GM12873 (cell line): Measurements from ENCODE around the gene KLHL14.

Experiments used
- TF ChIP-seq, protein P1 (sequence below): IDR thresholded peaks from 2 replicates; pipeline ENCODE4 v1.5.1; 2012; ENCODE audit warnings: low read depth, mild to moderate bottlenecking, moderate library complexity, low read length, control low read depth; ENCODE audit not compliant: insufficient read depth; ENCODE audit errors: missing control alignments

Gene KLHL14

DNA sequence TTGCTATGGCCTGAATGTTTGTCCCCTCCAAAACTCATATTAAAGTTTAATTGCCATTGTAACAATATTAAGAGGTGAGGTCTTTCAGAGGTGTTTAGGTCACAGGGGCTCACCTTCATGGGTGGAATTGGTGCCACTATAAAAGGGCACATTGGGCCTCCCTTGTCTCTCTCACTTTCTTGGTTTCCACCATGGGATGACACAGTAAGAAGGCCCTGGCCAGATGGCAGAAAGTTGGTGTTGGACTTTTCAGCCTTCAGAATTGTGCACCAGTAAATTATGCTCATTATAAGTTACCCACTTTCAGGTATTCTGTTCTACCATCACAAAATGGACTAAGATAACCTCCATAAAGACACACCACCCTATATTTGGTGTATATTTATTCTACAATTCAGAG lies 102.1 kb downstream of the KLHL14 start:
- TF ChIP-seq, protein P1, sequence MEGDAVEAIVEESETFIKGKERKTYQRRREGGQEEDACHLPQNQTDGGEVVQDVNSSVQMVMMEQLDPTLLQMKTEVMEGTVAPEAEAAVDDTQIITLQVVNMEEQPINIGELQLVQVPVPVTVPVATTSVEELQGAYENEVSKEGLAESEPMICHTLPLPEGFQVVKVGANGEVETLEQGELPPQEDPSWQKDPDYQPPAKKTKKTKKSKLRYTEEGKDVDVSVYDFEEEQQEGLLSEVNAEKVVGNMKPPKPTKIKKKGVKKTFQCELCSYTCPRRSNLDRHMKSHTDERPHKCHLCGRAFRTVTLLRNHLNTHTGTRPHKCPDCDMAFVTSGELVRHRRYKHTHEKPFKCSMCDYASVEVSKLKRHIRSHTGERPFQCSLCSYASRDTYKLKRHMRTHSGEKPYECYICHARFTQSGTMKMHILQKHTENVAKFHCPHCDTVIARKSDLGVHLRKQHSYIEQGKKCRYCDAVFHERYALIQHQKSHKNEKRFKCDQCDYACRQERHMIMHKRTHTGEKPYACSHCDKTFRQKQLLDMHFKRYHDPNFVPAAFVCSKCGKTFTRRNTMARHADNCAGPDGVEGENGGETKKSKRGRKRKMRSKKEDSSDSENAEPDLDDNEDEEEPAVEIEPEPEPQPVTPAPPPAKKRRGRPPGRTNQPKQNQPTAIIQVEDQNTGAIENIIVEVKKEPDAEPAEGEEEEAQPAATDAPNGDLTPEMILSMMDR, result no peak

DNA sequence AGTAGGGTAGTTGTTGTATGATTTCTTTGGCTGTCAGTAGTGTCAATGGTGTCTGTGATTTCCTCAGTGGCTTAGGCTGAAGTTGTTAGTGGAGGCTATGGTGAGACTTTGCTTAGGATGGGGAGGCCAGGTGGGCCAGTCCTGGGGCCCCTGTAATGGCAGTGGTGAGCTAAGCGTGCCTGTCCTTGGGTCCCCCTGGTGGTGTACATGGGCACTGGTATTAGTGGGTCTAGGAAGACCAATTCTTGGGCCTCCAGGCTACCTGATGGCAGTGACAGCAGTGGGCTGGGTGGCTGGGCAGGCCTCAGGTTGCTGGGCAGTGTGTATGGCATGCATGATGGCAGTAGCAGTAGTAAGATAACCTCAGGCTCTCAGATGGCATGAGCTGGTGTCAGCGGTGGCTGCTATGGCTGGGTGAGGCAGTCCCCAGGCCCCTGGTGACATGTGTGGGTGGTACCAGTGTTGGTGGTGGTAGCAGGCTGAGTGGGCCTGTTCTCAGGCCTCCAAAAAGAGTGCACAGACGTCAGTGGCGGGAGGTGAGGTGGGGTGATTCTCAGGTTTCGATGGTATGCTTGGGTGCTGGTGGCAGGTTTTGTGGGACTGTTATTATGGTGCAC lies 103.2 kb downstream of the KLHL14 start:
- TF ChIP-seq, protein P1, result peak; percentile 50

DNA sequence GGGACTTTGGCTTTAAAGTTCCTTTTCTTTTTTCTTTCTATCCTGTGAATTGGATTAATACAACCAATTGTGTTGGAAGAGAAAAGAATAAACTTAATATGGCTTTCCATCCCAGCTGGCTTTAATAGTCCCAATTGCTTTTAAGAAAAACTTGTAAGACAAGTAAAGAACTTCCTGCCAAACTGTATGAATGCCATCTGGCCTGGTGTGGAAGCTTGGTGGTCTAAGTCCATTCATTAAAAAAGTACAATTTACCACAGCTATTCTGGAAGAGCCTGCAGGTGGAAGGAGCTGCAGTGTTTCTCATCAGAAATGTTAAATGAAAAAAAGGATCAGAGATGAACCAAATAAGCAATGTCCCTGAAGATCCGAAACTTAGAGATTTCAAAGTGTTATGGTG lies 103.9 kb downstream of the KLHL14 start:
- TF ChIP-seq, protein P1, result no peak

DNA sequence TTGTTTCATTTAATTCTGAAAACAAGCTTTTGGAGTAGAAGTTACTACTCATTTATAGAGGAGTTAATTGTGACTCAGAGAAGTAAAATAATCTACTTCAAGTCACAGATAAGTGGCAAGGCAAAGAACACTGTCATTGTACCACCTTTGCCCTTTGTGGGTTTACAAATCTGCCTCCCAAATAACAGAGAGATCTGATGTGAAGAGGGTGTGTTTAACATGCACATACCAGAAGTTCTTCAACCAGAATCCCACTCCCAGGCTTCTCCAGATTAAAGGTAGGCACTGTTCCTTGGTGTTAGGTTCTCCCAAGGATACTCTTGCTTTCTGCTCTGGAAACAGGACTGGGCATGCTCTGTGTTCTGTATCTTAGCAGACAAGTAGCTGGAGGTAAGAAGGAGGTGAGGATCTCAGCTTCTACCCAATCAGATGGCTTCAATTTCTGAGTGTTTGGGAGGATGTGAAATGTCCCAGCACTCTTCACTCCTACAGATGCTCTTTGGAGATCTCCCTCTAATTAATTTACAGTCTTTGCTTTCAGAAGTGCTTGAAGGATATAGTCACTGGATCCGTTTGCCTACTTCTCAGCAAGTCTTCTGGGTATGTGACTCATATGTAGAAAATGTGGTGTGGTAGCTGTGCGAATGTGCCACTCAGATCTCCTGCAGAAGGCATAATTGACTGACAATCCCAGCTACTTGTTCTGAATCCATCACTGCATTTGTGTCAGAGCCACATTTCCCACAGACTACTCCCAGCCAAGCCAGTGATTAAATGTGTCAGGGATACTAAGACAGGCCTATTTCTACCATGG lies 111.1 kb downstream of the KLHL14 start:
- TF ChIP-seq, protein P1, result no peak

DNA sequence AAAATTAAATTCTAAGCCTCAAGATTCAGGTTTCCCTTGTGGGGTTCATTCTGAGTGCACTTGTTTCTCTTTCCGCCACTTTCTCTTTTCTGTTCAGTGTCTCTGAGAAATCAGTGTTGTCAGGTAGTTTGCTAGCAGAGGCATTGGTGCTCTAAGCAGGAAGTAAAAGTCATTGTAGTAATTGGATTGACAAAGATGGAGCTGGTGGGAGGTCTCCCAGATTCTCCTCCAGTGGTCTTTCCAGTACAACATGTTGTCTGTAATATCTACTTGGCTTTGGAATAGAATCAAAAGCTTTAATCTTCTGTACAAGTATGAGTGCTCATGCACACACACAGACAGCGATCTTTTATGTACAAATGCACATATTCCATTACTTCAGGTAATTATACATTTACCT lies 135.6 kb downstream of the KLHL14 start:
- TF ChIP-seq, protein P1, result no peak

DNA sequence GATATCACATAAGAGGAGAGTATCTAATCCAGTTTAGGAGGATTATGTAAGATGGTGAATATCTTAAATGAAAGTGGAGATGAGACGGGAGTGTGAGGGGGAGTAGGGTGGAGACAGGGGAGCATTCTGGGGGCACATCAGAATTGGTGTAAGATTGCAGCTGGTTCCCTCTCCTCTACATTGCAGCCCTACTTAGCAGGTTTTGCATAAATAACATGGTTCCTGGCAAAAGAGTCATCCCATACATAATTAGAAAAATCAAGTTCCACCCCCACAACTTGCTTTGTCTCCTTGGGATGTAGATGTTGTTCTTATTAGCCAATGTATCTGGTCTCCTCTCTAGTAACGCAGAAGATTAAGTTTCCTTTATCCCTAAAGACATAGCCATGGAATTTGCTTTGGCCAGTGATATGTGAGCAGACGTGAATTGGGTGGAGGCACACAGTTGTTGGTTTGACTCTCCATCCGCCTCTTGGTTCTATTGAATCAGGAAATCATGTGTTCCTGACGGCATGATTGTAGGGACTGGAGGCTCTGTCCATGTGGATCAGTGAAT lies 137.9 kb downstream of the KLHL14 start:
- TF ChIP-seq, protein P1, result no peak

DNA sequence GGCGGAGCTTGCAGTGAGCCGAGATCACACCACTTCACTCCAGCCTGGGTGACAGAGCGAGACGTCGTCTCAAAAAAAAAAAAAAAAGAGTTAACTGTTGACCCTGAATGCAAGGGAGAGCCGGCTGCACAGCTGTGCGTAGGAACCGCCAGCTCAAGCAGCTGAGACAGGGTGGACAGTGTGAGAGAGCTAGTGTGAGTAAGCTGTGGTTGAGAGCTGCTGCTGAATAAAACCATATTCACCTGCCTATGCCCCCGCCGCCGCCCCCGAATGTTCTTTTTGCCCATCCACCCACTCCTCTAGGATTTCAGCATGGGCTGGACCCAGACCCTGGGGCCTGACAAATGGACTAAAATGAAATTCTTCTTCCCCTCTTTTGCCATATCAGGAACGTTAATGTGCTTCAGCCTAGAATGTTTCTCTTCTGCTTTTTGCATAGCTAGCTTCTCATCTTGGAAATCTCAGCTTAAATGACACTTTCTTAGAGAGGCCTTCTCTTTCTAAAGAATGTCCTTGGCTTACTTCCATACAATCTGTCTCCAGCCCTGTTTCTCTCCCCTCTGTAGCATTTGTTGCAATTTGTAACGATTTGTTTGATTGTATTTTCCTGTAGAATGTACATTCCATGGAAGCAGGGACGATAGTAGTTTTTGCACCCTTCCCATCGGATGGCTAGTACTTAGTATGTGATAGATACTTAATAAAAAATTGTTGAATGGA lies 142.7 kb downstream of the KLHL14 start:
- TF ChIP-seq, protein P1, result no peak
